SK-N-MC (cell line): ENCODE results near the gene TSKS.

Experiments
- EZH2 ChIP-seq: fragments of 200-600 bp; sonication (generic); IDR thresholded peaks from one replicate; pipeline ENCODE4 v1.6.1; 2017; ENCODE audit warnings: antibody characterized with exemption
- POLR2AphosphoS5 ChIP-seq: IDR thresholded peaks from 2 replicates; pipeline ENCODE4 v1.6.1; 2012; ENCODE audit warnings: mild to moderate bottlenecking, low read depth, low read length, borderline replicate concordance

GRCh38 chr19:49775742-49776370 is 12.8 kb upstream of the TSKS start:
- TF ChIP-seq POLR2AphosphoS5 (no peak), EZH2 (no peak)
